Upper lobe of left lung (tissue), 6 donors: Measurements from ENCODE around the gene GRID1. TPM values are rescaled to one million over a fixed set of nuclear protein-coding genes. Genes with fewer than 3 reads are reported as not detected.
A peak's percentile ranks its signal among the peaks of the same experiment; 100 is the strongest.
"Not testable (repeated sequence)": the region's sequence is repeated elsewhere in the genome, so short reads cannot be mapped to it uniquely, and the experiment has no call there.

Experiments used
- ATAC-seq, 2 donors: fragments of 200-7000 bp; cut with Tn5 transposase; one replicate each; pipeline ENCODE4 v1.9.1; 2022; ENCODE audit warnings: mild to moderate bottlenecking in 2 of 2, moderate library complexity in 2 of 2; ENCODE audit not compliant: low FRiP score in 2 of 2
- DNase-seq, 2 donors: peaks; one replicate each; pipeline ENCODE4 v3.0.0-alpha.2; 2019 to 2020
- H3K27ac ChIP-seq, 4 donors: fragments of 200-600 bp; sonication (generic); one replicate each; pipeline ENCODE4 v1.5.1; 2016 to 2019
- H3K27me3 ChIP-seq, 4 donors: fragments of 200-600 bp; sonication (generic); one replicate each; pipeline ENCODE4 v1.5.1; 2017 to 2019
- H3K36me3 ChIP-seq, 4 donors: fragments of 200-600 bp; sonication (generic); one replicate each; pipeline ENCODE4 v1.5.1; 2016 to 2019
- H3K4me1 ChIP-seq, 4 donors: fragments of 200-600 bp; sonication (generic); one replicate each; pipeline ENCODE4 v1.5.1; 2018 to 2019
- H3K4me3 ChIP-seq, 4 donors: fragments of 200-600 bp; sonication (generic); one replicate each; pipeline ENCODE4 v1.5.1; 2017 to 2019; ENCODE audit warnings: mild to moderate bottlenecking in 2 of 4, moderate library complexity in 1 of 4
- H3K9me3 ChIP-seq, 4 donors: fragments of 200-600 bp; sonication (generic); one replicate each; pipeline ENCODE4 v1.5.1; 2018 to 2019
- EP300 ChIP-seq, 4 donors: sonication (generic); formaldehyde crosslinking; IDR thresholded peaks; one replicate each; pipeline ENCODE4 v1.5.1; 2017; ENCODE audit warnings: antibody characterized with exemption in 4 of 4, control low read depth in 2 of 4
- POLR2A ChIP-seq, 4 donors: fragments of 450-650 bp; IDR thresholded peaks; one replicate each; pipeline ENCODE4 v1.5.1; 2016 to 2017; ENCODE audit warnings: antibody characterized with exemption in 4 of 4, mild to moderate bottlenecking in 2 of 4
- POLR2AphosphoS5 ChIP-seq, 2 donors: sonication (generic); formaldehyde crosslinking; IDR thresholded peaks; one replicate each; pipeline ENCODE4 v1.5.1; 2017; ENCODE audit warnings: antibody characterized with exemption in 2 of 2
- WGBS, 2 donors: methylation state at CpG; one replicate each; pipeline ENCODE4 v1.1.5; 2017 to 2018; 5-methylcytosine and 5-hydroxymethylcytosine counted together
- total RNA-seq, 6 donors: library from RNA; depleted of rRNA in 4 of 6; stranded (reverse); fragments of >200 nt in 4 of 6; gene quantifications; one replicate each; pipeline versions ENCODE4 v1.1.0 to v1.2.1, GENCODE V29; 2016 to 2021
- TF ChIP-seq, protein P1 (sequence below), 6 experiments: fragments of 450-650 bp in 4 of 6; fragments of 200-600 bp in 2 of 6; sonication (generic) in 2 of 6; IDR thresholded peaks; one replicate each; pipeline ENCODE4 v1.5.1; 2016 to 2019; ENCODE audit warnings: antibody characterized with exemption in 6 of 6
- donor health status: DM: no; HTN: no; CAD: no; lungs with moderate emphysema.
- donor health status: DM: no; HTN: yes; CAD: no; lungs with severe emphysema.

GRID1 gene
- total RNA-seq, 6 donors from 2014 or later = 1.5 to 5.2 (median 3.2) TPM

DNA sequence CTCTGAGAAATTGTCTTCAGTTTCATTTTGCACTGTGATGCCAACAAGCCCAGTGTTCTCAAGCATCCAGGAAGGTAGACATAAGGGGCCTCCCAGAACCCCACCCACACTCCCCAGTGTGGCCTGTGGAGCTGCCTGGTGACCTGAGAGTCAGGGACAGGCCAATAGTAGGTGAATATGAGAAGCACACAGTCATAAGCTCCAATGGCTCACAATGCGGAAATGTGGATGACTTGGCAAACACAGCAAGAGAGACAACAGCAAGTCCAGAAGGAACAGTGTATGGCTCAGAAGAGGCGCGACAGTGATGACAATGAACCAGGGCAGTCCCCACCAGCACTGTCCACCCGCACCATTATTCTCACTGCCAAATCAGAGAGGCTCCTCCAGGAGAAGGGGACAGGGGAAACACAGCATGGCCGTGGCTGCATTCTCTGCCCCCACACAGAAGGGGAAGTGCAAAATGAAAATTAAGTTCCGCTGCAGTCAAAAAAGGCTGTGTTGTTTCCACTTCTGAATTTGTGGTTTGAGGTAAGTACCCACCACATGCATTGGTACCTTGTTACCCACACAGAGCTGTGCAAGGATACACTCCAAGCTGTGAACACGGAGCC lies 419.8 kb downstream of the GRID1 start:
- Histone ChIP-seq H3K4me1 (no peaks in the 10 kb centered on the region), H3K27me3 (no peaks in the 10 kb centered on the region), H3K27ac (no peak overlapping the region), H3K36me3 (no peaks in the 10 kb centered on the region), H3K4me3 (no peak overlapping the region), H3K9me3 (no peaks in the 10 kb centered on the region)
- ATAC-seq = peak in 1 of 2 donors; percentile 30
- DNase-seq = no peak
- TF ChIP-seq EP300 (IDR thresholded peaks at IDR 0.05) (no peak), POLR2A (IDR thresholded peaks at IDR 0.05) (no peak), POLR2AphosphoS5 (IDR thresholded peaks at IDR 0.05) (no peak)
- TF ChIP-seq, protein P1, sequence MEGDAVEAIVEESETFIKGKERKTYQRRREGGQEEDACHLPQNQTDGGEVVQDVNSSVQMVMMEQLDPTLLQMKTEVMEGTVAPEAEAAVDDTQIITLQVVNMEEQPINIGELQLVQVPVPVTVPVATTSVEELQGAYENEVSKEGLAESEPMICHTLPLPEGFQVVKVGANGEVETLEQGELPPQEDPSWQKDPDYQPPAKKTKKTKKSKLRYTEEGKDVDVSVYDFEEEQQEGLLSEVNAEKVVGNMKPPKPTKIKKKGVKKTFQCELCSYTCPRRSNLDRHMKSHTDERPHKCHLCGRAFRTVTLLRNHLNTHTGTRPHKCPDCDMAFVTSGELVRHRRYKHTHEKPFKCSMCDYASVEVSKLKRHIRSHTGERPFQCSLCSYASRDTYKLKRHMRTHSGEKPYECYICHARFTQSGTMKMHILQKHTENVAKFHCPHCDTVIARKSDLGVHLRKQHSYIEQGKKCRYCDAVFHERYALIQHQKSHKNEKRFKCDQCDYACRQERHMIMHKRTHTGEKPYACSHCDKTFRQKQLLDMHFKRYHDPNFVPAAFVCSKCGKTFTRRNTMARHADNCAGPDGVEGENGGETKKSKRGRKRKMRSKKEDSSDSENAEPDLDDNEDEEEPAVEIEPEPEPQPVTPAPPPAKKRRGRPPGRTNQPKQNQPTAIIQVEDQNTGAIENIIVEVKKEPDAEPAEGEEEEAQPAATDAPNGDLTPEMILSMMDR (IDR thresholded peaks at IDR 0.05) = no peak
- 73 to 78% methylated on average over 7 of the region's 7 CpGs for WGBS, 2 donors

DNA sequence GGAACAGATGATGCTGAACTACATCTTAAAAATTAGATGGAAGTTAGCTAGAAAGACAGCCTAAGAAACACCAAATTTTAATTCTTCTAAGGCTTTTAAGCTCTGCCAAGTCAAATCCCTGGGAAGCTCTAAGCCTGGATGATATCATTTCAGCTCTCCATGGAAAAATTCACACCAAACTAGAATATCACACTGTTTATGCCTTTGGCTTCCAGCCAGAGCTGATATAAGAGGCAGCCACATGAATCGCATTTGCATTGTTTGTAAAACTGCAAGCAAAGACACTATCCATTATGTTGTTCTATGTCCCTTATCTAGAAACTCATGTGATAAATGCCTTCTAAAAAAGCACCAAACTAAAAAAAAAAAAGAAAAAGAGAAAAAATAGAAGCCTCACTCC lies 430.4 kb downstream of the GRID1 start:
- ATAC-seq (no peak), DNase-seq (no peak)
- H3K36me3 ChIP-seq = no peaks in the 10 kb centered on the region
- no peak overlapping the region for H3K27ac ChIP-seq
- H3K9me3 ChIP-seq = no peaks in the 10 kb centered on the region
- H3K4me1 ChIP-seq = no peaks in the 10 kb centered on the region
- 52 to 58% methylated on average over 1 of the region's 1 CpG for WGBS, 2 donors
- TF ChIP-seq EP300 (IDR thresholded peaks at IDR 0.05) = no peak
- TF ChIP-seq, protein P1 (IDR thresholded peaks at IDR 0.05) = no peak
- no peak for TF ChIP-seq POLR2AphosphoS5 (IDR thresholded peaks at IDR 0.05)
- TF ChIP-seq POLR2A (IDR thresholded peaks at IDR 0.05) = no peak
- H3K4me3 ChIP-seq = no peak overlapping the region
- H3K27me3 ChIP-seq = no peaks in the 10 kb centered on the region

DNA sequence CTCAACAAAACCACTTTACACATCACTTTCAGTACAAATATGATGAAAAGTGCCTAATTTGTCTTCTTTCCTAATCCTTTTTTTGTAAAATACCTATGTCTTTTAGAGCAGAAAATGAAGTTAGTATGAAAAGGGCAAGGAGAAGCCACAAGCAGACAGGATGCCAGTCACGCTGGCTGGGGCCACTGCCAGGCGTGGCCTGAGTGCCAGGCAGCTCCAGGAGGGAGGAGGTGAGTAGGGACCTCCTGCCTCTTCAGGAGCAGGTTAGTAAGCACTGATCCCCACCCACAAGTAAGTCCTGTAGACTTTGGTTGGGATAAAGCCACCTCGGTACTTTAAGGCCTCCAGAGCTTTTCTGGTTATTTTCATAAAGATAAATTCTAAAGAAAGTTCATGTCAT lies 432.0 kb downstream of the GRID1 start:
- ATAC-seq (no peak), DNase-seq (peak in 1 of 2 donors; percentile 36)
- H3K4me3 ChIP-seq = no peak overlapping the region
- H3K27ac ChIP-seq = no peak overlapping the region
- no peaks in the 10 kb centered on the region for H3K4me1 ChIP-seq
- H3K27me3 ChIP-seq = no peaks in the 10 kb centered on the region
- TF ChIP-seq POLR2A (IDR thresholded peaks at IDR 0.05) = no peak
- no peak for TF ChIP-seq EP300 (IDR thresholded peaks at IDR 0.05)
- TF ChIP-seq POLR2AphosphoS5 (IDR thresholded peaks at IDR 0.05) = no peak
- TF ChIP-seq, protein P1 (IDR thresholded peaks at IDR 0.05) = no peak
- no peaks in the 10 kb centered on the region for H3K9me3 ChIP-seq
- WGBS, 2 donors = 79 to 88% methylated on average over 3 of the region's 3 CpGs
- H3K36me3 ChIP-seq = no peaks in the 10 kb centered on the region

DNA sequence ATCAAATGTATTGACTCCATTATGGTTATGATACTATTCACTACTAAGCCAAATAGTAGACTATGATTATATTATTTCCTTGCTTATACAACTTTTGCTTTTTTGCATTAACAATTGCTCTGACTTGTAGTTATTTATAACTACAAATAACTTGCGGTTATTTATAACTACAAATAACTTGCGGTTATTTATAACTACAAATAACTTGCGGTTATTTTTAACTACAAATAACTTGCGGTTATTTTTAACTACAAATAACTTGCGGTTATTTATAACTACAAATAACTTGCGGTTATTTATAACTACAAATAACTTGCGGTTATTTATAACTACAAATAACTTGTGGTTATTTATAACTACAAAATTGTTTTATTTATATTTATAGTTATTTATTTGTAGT lies 436.6 kb downstream of the GRID1 start:
- H3K27me3 ChIP-seq, H3K27ac ChIP-seq, H3K4me1 ChIP-seq, H3K4me3 ChIP-seq, H3K36me3 ChIP-seq, ATAC-seq, DNase-seq, H3K9me3 ChIP-seq: not testable (repeated sequence)
- 80 to 85% methylated on average over 7 of the region's 7 CpGs for WGBS, 2 donors

DNA sequence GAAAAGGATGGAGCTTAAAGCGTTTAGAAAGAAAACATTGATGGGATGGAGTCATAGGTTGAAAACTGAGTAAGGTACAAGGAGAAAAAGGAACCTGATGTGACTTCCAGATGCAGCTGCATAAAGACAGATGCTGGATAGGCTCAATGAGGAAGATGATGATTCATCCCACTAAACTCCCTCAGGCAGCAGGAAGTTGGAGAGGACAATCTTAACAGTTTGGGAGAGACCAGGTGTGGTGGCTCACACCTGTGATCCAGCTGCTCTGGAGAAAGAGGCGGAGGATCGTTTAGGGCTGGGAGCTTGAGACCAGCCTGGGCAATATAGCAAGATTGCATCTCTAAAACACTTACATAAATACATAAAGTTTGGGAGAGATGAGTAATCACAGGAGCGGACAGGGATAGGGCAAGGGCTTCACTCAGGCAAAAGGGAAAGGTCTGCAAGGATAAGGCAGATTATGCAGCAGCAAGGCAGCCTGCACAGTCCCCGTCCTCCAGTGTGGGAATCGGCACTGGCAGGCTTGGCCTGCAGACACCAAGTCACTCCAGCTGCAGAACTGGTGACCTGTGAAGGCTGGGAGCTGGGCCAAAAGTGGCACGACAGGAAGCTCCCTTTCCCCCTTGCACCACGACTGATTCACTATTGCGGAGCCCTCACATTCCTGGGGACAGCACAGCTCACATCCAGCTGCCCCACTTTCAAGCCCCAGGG lies 438.5 kb downstream of the GRID1 start:
- H3K4me1 ChIP-seq = no peaks in the 10 kb centered on the region
- TF ChIP-seq POLR2AphosphoS5 (IDR thresholded peaks at IDR 0.05) (no peak), EP300 (IDR thresholded peaks at IDR 0.05) (no peak), POLR2A (IDR thresholded peaks at IDR 0.05) (no peak)
- TF ChIP-seq, protein P1 (IDR thresholded peaks at IDR 0.05) = no peak
- no peak overlapping the region for H3K27ac ChIP-seq
- H3K27me3 ChIP-seq = no peaks in the 10 kb centered on the region
- H3K36me3 ChIP-seq = no peaks in the 10 kb centered on the region
- ATAC-seq (no peak), DNase-seq (peak in 1 of 2 donors; percentile 5)
- 55 to 62% methylated on average over 9 of the region's 9 CpGs for WGBS, 2 donors
- H3K4me3 ChIP-seq = no peak overlapping the region
- H3K9me3 ChIP-seq = no peaks in the 10 kb centered on the region
